Mesothelial cell of epicardium (in vitro differentiated cells): ENCODE data around the gene NUBPL. TPM values are rescaled to one million over a fixed set of nuclear protein-coding genes. Genes with fewer than 3 reads are reported as not detected.
"Not testable (repeated sequence)": the region's sequence is repeated elsewhere in the genome, so short reads cannot be mapped to it uniquely, and the experiment has no call there.

ENCODE experiments used
- DNase-seq, 2 experiments: peaks; one replicate each; pipeline ENCODE4 v3.0.0; 2021; ENCODE audit warnings: low spot score in 2 of 2; ENCODE audit not compliant: unreplicated experiment in 2 of 2
- H3K27ac Mint-ChIP-seq: 2 replicates; pipeline ENCODE4 v1.8.0; 2021; ENCODE audit warnings: mixed read lengths
- H3K27me3 Mint-ChIP-seq: 2 replicates; pipeline ENCODE4 v1.8.0; 2021; ENCODE audit warnings: low read depth, mixed read lengths
- H3K36me3 Mint-ChIP-seq: 2 replicates; pipeline ENCODE4 v1.8.0; 2021; ENCODE audit warnings: mixed read lengths
- H3K4me1 Mint-ChIP-seq: 2 replicates; pipeline ENCODE4 v1.8.0; 2021; ENCODE audit warnings: mixed read lengths
- H3K4me3 Mint-ChIP-seq: 2 replicates; pipeline ENCODE4 v1.8.0; 2021; ENCODE audit warnings: mild to moderate bottlenecking, moderate library complexity, mixed read lengths
- H3K9me3 Mint-ChIP-seq: 2 replicates; pipeline ENCODE4 v1.8.0; 2021; ENCODE audit warnings: mixed read lengths
- CTCF ChIP-seq: fragments of 200-600 bp; sonication (generic); IDR thresholded peaks from one replicate; pipeline ENCODE4 v1.5.0; 2021; ENCODE audit warnings: antibody characterized with exemption; ENCODE audit not compliant: unreplicated experiment
- total RNA-seq: library from RNA; stranded (reverse); gene quantifications from 3 replicates; pipeline ENCODE4 v1.2.1, GENCODE V29; 2021

Gene NUBPL
- total RNA-seq, 1 donor from 2014 or later = 19.7 TPM

GRCh38 chr14:31884238-31884637, 323.0 kb downstream of the NUBPL start:
- Mint-ChIP-seq H3K4me3 (no peak overlapping the region), H3K27ac (no peak overlapping the region), H3K36me3 (no peaks in the 10 kb centered on the region), H3K9me3 (no peaks in the 10 kb centered on the region), H3K4me1 (peaks cover 4% of the 10 kb centered on the region), H3K27me3 (no peaks in the 10 kb centered on the region)
- no peak for DNase-seq
- no peak for TF ChIP-seq CTCF

- TF ChIP-seq CTCF = no peak
- no peak for DNase-seq
- Mint-ChIP-seq H3K4me1 (peaks cover 4% of the 10 kb centered on the region), H3K27me3 (no peaks in the 10 kb centered on the region), H3K9me3 (no peaks in the 10 kb centered on the region), H3K36me3 (no peaks in the 10 kb centered on the region), H3K4me3 (no peak overlapping the region), H3K27ac (no peak overlapping the region)
Observed at GRCh38 chr14:31884776-31885379, 323.7 kb downstream of the NUBPL start.

DNA sequence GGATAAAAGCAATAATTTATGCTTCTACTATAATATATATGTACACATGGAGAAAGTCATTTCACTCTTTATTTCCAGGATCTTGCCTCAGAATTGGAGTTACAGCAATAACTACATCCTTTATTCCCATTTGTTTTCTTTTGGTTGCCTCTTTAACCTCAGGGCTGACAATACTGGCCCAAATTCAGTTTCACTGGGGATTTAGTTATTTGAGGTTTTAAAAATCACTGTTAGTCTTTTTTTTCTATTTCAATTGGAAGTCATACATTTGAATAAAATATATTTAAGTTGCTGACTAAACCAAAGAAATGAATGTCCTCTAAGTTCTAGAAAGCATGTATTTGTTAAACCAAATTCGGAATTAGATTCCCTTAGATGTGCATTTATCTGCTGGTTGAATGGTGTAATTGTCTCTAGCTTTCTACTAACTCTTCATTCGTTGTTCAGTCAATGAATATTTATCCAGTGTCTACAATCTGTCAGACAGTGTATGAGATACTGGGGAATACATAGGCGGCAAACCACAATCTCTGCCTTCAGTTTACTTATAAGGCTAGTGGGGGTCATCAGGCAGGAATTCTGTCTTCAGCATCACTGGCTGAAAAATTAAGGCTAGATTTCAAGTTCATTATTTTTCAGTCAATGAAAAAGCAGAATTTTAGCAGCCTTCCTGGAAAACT, 325.1 kb downstream of the NUBPL start:
- no peak for TF ChIP-seq CTCF
- Mint-ChIP-seq H3K9me3 (no peaks in the 10 kb centered on the region), H3K36me3 (no peaks in the 10 kb centered on the region), H3K4me3 (no peak overlapping the region), H3K27ac (no peak overlapping the region), H3K4me1 (peaks cover under 1% of the 10 kb centered on the region), H3K27me3 (no peaks in the 10 kb centered on the region)
- DNase-seq = no peak

GRCh38 chr14:31887929-31888580, 326.9 kb downstream of the NUBPL start:
- TF ChIP-seq CTCF = no peak
- peaks cover 7% of the 10 kb centered on the region for H3K4me1 Mint-ChIP-seq
- DNase-seq = no peak
- H3K36me3 Mint-ChIP-seq = no peaks in the 10 kb centered on the region
- H3K27ac Mint-ChIP-seq = no peak overlapping the region
- no peak overlapping the region for H3K4me3 Mint-ChIP-seq
- no peaks in the 10 kb centered on the region for H3K9me3 Mint-ChIP-seq
- no peaks in the 10 kb centered on the region for H3K27me3 Mint-ChIP-seq

- peaks cover 9% of the 10 kb centered on the region for H3K4me1 Mint-ChIP-seq
- H3K27me3 Mint-ChIP-seq = no peaks in the 10 kb centered on the region
- no peak for TF ChIP-seq CTCF
- H3K27ac Mint-ChIP-seq = no peak overlapping the region
- no peak for DNase-seq
- no peaks in the 10 kb centered on the region for H3K36me3 Mint-ChIP-seq
- H3K4me3 Mint-ChIP-seq = no peak overlapping the region
- H3K9me3 Mint-ChIP-seq = no peaks in the 10 kb centered on the region
Observed at GRCh38 chr14:31889297-31889696, 328.1 kb downstream of the NUBPL start.

GRCh38 chr14:31890202-31890601, 329.0 kb downstream of the NUBPL start:
- not testable (repeated sequence) for H3K9me3 Mint-ChIP-seq, H3K4me3 Mint-ChIP-seq, H3K36me3 Mint-ChIP-seq, H3K27me3 Mint-ChIP-seq, DNase-seq, H3K27ac Mint-ChIP-seq
- H3K4me1 Mint-ChIP-seq = peaks cover 12% of the 10 kb centered on the region
